Measurements from ENCODE around the gene ZNF592.
"Not testable (repeated sequence)": the region's sequence is repeated elsewhere in the genome, so short reads cannot be mapped to it uniquely, and the experiment has no call there.

Gene ZNF592

GRCh38 chr15:84747416-84748273 is 747 bp upstream of the ZNF592 start:
- DNase-seq (ENCODE audit: low read depth in 2 of 2), result peak; percentile 45 to 58

GRCh38 chr15:84749111-84749991 is 959 bp downstream of the ZNF592 start:
- DNase-seq (ENCODE audit: low read depth in 2 of 2), result no peak

GRCh38 chr15:84750583-84751092 is 2.2 kb downstream of the ZNF592 start:
- no peak for DNase-seq (ENCODE audit: low read depth in 2 of 2)

- not testable (repeated sequence) for DNase-seq (ENCODE audit: low read depth in 2 of 2)
These were observed 3.3 kb downstream of the ZNF592 start for GRCh38 chr15:84751721-84752120.

- DNase-seq (ENCODE audit: low read depth in 2 of 2), result no peak
These were observed 3.8 kb downstream of the ZNF592 start for GRCh38 chr15:84752195-84752594.

- no peak for DNase-seq (ENCODE audit: low read depth in 2 of 2)
These were observed 4.3 kb downstream of the ZNF592 start for GRCh38 chr15:84752700-84753099.

- not testable (repeated sequence) for DNase-seq (ENCODE audit: low read depth in 2 of 2)
These were observed 6.5 kb downstream of the ZNF592 start for GRCh38 chr15:84754889-84755288.

- DNase-seq (ENCODE audit: low read depth in 2 of 2), result no peak
These were observed 7.5 kb downstream of the ZNF592 start for GRCh38 chr15:84755736-84756527.

GRCh38 chr15:84759018-84759417 is 10.6 kb downstream of the ZNF592 start:
- DNase-seq (ENCODE audit: low read depth in 2 of 2), result no peak

- no peak for DNase-seq (ENCODE audit: low read depth in 2 of 2)
These were observed 11.8 kb downstream of the ZNF592 start for GRCh38 chr15:84760219-84760618.

- no peak for DNase-seq (ENCODE audit: low read depth in 2 of 2)
These were observed 13.3 kb downstream of the ZNF592 start for GRCh38 chr15:84761607-84762131.

GRCh38 chr15:84762840-84763572 is 14.6 kb downstream of the ZNF592 start:
- DNase-seq (ENCODE audit: low read depth in 2 of 2), result no peak

- DNase-seq (ENCODE audit: low read depth in 2 of 2), result no peak
These were observed 16.2 kb downstream of the ZNF592 start for GRCh38 chr15:84764585-84764984.

GRCh38 chr15:84764989-84765388 is 16.6 kb downstream of the ZNF592 start:
- no peak for DNase-seq (ENCODE audit: low read depth in 2 of 2)

GRCh38 chr15:84765675-84766074 is 17.3 kb downstream of the ZNF592 start:
- DNase-seq (ENCODE audit: low read depth in 2 of 2), result no peak

- DNase-seq (ENCODE audit: low read depth in 2 of 2), result no peak
These were observed 18.2 kb downstream of the ZNF592 start for GRCh38 chr15:84766461-84767035.

- DNase-seq (ENCODE audit: low read depth in 2 of 2), result no peak
These were observed 23.6 kb downstream of the ZNF592 start for GRCh38 chr15:84772031-84772430.

- DNase-seq (ENCODE audit: low read depth in 2 of 2), result no peak
These were observed 24.1 kb downstream of the ZNF592 start for GRCh38 chr15:84772467-84772866.

- DNase-seq (ENCODE audit: low read depth in 2 of 2), result no peak
These were observed 25.3 kb downstream of the ZNF592 start for GRCh38 chr15:84773716-84774115.

- DNase-seq (ENCODE audit: low read depth in 2 of 2), result no peak
These were observed 27.6 kb downstream of the ZNF592 start for GRCh38 chr15:84775867-84776449.
